ENCODE data around the gene ZNF107. TPM values are rescaled to one million over a fixed set of nuclear protein-coding genes. Genes with fewer than 3 reads are reported as not detected.

ZNF107 gene
- total and polyA plus RNA-seq, 12 donors, result 2.3 to 16.5 (median 10.0) TPM

GRCh38 chr7:64651203-64651602 lies 14.7 kb upstream of the ZNF107 start:
- Histone ChIP-seq H3K4me1 (replicated peaks in 1 of 2) (no peaks in the 10 kb centered on the region), H3K36me3 (replicated peaks in 1 of 2) (no peaks in the 10 kb centered on the region), H3K4me3 (no peak overlapping the region), H3K9me3 (replicated peaks in 1 of 3) (no peaks in the 10 kb centered on the region), H3K27me3 (no peaks in the 10 kb centered on the region), H3K27ac (no peak overlapping the region)
- peak in 1 of 7 donors; percentile 2 for DNase-seq
- WGBS, 4 donors, result 90 to 100% (median 96%) methylated on average over 1 of the region's 1 CpG
- TF ChIP-seq CTCF (IDR thresholded peaks at IDR 0.05), result no peak
- TF ChIP-seq POLR2A (IDR thresholded peaks at IDR 0.05), result no peak
- intact Hi-C loops (cut with DNase I), result no loop called here

GRCh38 chr7:64651632-64652165 lies 14.2 kb upstream of the ZNF107 start:
- 81 to 91% (median 83%) methylated on average over 4 of the region's 4 CpGs for WGBS, 4 donors
- intact Hi-C loops (cut with DNase I), result no loop called here
- no peaks in the 10 kb centered on the region for H3K27me3 ChIP-seq
- H3K4me3 ChIP-seq, result no peak overlapping the region
- no peaks in the 10 kb centered on the region for H3K36me3 ChIP-seq (replicated peaks in 1 of 2)
- no peaks in the 10 kb centered on the region for H3K4me1 ChIP-seq (replicated peaks in 1 of 2)
- peak in 1 of 7 donors; percentile 4 for DNase-seq
- no peak for TF ChIP-seq CTCF (IDR thresholded peaks at IDR 0.05)
- no peak for TF ChIP-seq POLR2A (IDR thresholded peaks at IDR 0.05)
- no peaks in the 10 kb centered on the region for H3K9me3 ChIP-seq (replicated peaks in 1 of 3)
- no peak overlapping the region for H3K27ac ChIP-seq

- peak in 1 of 7 donors; percentile 1 for DNase-seq
- no peaks in the 10 kb centered on the region for H3K27me3 ChIP-seq
- TF ChIP-seq CTCF (IDR thresholded peaks at IDR 0.05), result no peak
- TF ChIP-seq POLR2A (IDR thresholded peaks at IDR 0.05), result no peak
- no peaks in the 10 kb centered on the region for H3K9me3 ChIP-seq (replicated peaks in 1 of 3)
- no peaks in the 10 kb centered on the region for H3K36me3 ChIP-seq (replicated peaks in 1 of 2)
- no peak overlapping the region for H3K27ac ChIP-seq
- H3K4me3 ChIP-seq, result no peak overlapping the region
- no peaks in the 10 kb centered on the region for H3K4me1 ChIP-seq (replicated peaks in 1 of 2)
- WGBS, 4 donors, result 84 to 87% (median 85%) methylated on average over 10 to 11 of the region's 11 CpGs
- intact Hi-C loops (cut with DNase I), result no loop called here
These were observed 12.1 kb upstream of the ZNF107 start for GRCh38 chr7:64653721-64654401.

GRCh38 chr7:64654796-64655548 lies 11.0 kb upstream of the ZNF107 start:
- Histone ChIP-seq H3K27ac (no peak overlapping the region), H3K27me3 (no peaks in the 10 kb centered on the region), H3K4me1 (replicated peaks in 1 of 2) (no peaks in the 10 kb centered on the region), H3K36me3 (replicated peaks in 1 of 2) (no peaks in the 10 kb centered on the region), H3K9me3 (replicated peaks in 1 of 3) (no peaks in the 10 kb centered on the region), H3K4me3 (no peak overlapping the region)
- 82 to 89% (median 88%) methylated on average over 5 of the region's 5 CpGs for WGBS, 4 donors
- intact Hi-C loops (cut with DNase I), result no loop called here
- no peak for TF ChIP-seq POLR2A (IDR thresholded peaks at IDR 0.05)
- TF ChIP-seq CTCF (IDR thresholded peaks at IDR 0.05), result no peak
- DNase-seq, result peak in 1 of 7 donors; percentile 8

All from adrenal gland (tissue), 12 donors.